DMS53 treated with DMSO at 0.1 percent for 48 hours (cell line): ENCODE measurements around the gene TTC27.
A peak's percentile ranks its signal among the peaks of the same experiment; 100 is the strongest.
"Not testable (repeated sequence)": the region's sequence is repeated elsewhere in the genome, so short reads cannot be mapped to it uniquely, and the experiment has no call there.

Experiments
- DNase-seq: peaks from one replicate; lab custom pipeline; 2025; ENCODE audit not compliant: unreplicated experiment; lab: John Stamatoyannopoulos, UW

TTC27 gene

DNA sequence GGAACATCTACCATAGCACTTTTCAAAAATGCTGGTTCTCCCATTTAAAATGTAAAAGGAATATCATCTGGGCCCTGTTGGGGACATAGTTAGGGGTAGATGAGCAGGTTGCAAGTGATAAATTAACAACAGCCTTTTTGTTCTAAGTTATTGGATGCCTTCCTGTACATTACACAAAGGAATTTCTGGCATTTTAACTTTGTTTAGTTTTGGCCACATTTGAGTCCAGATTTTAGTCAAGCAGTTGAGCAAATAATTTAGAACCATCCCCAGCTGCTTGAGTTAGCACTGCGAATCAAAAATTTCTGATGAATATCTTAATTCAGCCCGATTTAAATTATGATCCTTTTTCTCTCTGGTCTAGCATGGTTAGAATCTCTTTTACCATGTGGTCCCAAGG, 124.4 kb downstream of the TTC27 start:
- DNase-seq: no peak

GRCh38 chr2:32752952-32753351, 125.1 kb downstream of the TTC27 start:
- no peak for DNase-seq

GRCh38 chr2:32754676-32755075, 126.8 kb downstream of the TTC27 start:
- not testable (repeated sequence) for DNase-seq

GRCh38 chr2:32755666-32756065, 127.8 kb downstream of the TTC27 start:
- DNase-seq: no peak

GRCh38 chr2:32756074-32756727, 128.4 kb downstream of the TTC27 start:
- DNase-seq: no peak

GRCh38 chr2:32758232-32758631, 130.4 kb downstream of the TTC27 start:
- DNase-seq: no peak

DNA sequence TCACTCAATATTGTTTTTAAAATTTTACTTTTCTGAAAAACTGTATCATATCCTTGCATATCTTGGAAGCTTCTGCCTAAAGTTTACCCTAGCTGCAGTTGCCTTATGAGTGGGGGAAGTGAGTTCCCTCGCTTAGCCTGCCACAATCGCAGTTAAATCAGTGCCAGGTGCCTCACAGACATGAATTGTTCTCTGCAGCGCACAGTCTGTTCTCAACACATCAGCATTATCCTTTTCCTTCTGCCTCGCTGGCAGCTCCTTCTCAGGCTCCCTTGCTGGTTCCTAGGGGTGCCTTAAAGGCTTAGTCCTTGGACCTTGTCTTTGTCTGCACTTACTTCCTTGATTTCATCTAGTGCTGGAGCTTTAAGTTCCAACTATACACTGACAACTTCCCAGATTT, 132.8 kb downstream of the TTC27 start:
- no peak for DNase-seq

DNA sequence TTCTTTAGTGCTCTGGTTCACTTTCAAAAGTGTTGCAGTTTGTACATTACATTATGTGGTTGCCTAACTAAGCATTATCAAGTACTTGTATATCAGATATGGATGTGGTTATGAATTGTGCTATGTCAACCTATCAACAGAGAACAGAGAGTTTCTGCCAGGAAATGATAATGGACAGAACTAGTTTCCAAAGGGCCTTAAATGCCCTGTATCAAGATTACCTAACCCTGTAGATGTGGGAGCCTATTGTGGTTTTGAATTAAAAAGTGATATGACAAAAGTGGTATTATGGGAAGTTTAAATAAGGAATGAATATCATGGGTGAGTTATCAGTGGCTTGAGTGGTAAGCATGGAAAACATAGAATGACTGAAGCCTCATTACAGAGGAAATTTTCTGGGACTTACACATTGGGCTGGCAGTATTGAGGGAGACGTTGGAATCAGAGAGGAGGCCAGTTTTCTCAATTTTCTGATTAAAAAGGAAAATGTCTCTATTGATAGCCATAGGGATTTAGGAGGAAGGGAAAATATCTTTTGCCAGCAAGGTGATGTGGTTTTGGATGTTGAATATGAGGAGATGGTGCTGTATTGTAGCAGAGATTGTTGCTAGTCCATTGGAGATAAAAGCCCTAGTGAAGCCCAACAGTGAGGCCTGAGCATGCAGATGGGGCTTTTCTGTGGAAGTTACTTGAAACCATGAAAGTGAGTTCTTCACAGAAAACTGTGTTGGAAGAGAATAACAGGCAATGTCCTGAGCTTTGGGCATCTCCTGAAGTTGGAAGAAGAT, 140.7 kb downstream of the TTC27 start:
- DNase-seq: no peak

- DNase-seq: no peak
These were observed 142.5 kb downstream of the TTC27 start for GRCh38 chr2:32770360-32770759.

- DNase-seq: peak; percentile 25
These were observed 145.0 kb downstream of the TTC27 start for GRCh38 chr2:32772638-32773447.

DNA sequence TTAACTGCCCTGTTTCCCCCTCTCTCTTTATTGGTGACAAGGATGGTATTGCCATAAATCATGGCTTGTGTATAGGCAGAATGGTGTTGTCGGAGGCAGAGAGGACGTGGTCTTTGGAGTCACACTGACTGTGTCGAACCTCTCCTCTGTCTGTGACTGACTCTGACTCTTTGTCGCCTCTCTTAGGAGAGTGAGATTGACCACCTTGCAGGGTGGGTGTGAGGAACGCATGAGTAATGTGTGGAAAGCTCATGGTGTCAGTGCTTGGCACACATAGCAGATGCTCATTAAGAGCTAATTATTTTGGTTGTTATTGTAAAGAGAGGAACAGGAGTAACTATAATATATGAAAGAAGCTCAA, 145.6 kb downstream of the TTC27 start:
- DNase-seq: no peak

GRCh38 chr2:32775954-32776353, 148.1 kb downstream of the TTC27 start:
- DNase-seq: no peak

DNA sequence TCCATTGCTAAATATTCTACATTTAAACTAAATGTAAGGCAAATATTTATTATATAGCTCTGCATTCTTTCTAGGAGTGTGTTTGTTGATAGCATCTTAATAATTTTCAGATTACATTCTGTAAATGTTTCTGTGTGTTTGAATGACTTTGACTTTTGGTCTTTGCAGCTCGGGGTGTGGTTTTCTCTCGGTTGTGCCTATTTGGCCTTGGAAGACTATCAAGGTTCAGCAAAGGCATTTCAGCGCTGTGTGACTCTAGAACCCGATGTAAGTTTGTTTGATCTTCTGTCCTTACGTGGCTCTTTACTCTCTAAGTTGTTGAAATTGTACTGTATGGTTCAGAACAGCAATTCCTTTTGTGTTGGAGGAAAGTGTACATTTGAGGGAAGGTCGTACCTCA, 149.9 kb downstream of the TTC27 start:
- no peak for DNase-seq

GRCh38 chr2:32780961-32781360, 153.1 kb downstream of the TTC27 start:
- no peak for DNase-seq

- DNase-seq: no peak
These were observed 155.6 kb downstream of the TTC27 start for GRCh38 chr2:32783469-32783868.

DNA sequence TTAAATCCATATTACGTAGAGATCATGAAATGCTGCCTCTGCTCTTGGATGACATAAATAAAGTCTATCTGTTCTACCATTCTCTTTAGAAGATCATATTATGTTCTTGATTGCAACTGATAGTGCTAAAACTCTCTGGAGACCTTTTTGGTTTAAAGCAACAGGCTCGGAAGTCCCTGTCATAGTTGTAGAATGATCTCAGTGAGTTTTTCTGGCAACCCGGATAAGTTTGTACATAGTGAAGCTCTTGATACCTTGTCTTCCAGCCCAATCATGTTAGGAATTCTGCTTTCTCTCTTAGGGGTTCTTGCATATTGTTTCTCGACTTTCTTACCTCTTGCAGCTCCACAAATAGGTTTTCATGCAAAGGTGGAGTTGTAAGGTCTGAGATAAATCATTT, 156.1 kb downstream of the TTC27 start:
- no peak for DNase-seq

DNA sequence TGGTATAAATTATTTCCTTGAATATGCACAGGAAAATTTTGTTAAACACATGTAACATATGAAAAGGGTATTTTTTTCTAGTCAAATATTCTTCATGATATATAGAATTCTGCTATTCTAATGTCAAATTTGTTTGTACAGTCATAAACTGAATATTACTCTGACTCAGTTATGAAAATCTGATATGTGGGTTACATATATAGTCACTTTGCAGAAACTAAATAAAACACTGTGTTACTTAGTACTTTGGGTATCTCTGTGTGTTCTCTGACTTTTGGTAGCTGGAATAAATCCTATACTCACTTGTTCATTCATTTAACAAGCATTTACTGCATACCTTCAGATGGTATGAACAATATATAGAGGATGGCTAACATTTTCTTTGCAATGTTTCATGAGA, 159.4 kb downstream of the TTC27 start:
- DNase-seq: no peak

- DNase-seq: no peak
These were observed 160.3 kb downstream of the TTC27 start for GRCh38 chr2:32788114-32788513.

- no peak for DNase-seq
These were observed 164.6 kb downstream of the TTC27 start for GRCh38 chr2:32792416-32792815.

- DNase-seq: no peak
These were observed 171.0 kb downstream of the TTC27 start for GRCh38 chr2:32798829-32799228.

DNA sequence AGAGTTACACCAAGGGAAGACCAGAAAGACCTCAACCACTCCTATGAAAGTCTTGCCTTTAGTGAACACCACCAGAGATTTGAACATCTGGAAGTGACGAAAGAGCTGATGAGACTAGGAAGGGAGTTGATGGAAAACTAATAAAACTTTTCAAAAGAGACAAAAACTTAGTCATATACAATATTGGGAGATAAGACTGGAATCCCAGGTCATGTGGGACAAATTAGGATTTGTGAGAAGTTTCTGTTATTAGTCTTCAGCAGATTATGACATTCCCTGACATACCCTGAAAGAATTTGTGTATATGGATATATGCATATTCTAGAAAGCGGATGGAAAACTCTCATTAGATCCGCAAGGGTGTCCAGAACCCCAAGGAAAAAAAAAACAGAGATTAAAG, 173.9 kb downstream of the TTC27 start:
- DNase-seq: no peak

- no peak for DNase-seq
These were observed 175.0 kb downstream of the TTC27 start for GRCh38 chr2:32802877-32803276.
